Bone marrow (tissue), 2 donors: Measurements from ENCODE around the gene CBR1.
"Not testable (repeated sequence)": the region's sequence is repeated elsewhere in the genome, so short reads cannot be mapped to it uniquely, and the experiment has no call there.

Source experiments
- DNase-seq, 2 donors: peaks; one replicate each; lab custom pipeline; 2025; lab: John Stamatoyannopoulos, UW

CBR1 gene

GRCh38 chr21:36048357-36048756 lies 21.5 kb upstream of the CBR1 start:
- no peak for DNase-seq

GRCh38 chr21:36052860-36053714 lies 16.7 kb upstream of the CBR1 start:
- no peak for DNase-seq

GRCh38 chr21:36053715-36054062 lies 16.1 kb upstream of the CBR1 start:
- no peak for DNase-seq

GRCh38 chr21:36055551-36055950 lies 14.3 kb upstream of the CBR1 start:
- DNase-seq = no peak

- DNase-seq = no peak
Observed at GRCh38 chr21:36059823-36060158, 10.0 kb upstream of the CBR1 start.

- peak; percentile 87 to 90 for DNase-seq
Observed at GRCh38 chr21:36060159-36060921, 9.5 kb upstream of the CBR1 start, which contains the start of gene SETD4. TSS of gene SETD4 (minus strand) at chr21:36060526. CDS start at chr21:36058888, 1,638 bp downstream.

- DNase-seq = no peak
Observed at GRCh38 chr21:36061445-36061844, 8.4 kb upstream of the CBR1 start.

GRCh38 chr21:36063375-36064084 lies 6.3 kb upstream of the CBR1 start:
- no peak for DNase-seq

GRCh38 chr21:36064085-36064460 lies 5.8 kb upstream of the CBR1 start:
- no peak for DNase-seq

GRCh38 chr21:36065497-36066036 lies 4.3 kb upstream of the CBR1 start:
- peak in 1 of 2 donors; percentile 73 for DNase-seq

- DNase-seq = no peak
Observed at GRCh38 chr21:36068748-36069398, 951 bp upstream of the CBR1 start.

- no peak for DNase-seq
Observed at GRCh38 chr21:36070999-36071398, 1.2 kb downstream of the CBR1 start.

GRCh38 chr21:36072453-36073162 lies 2.8 kb downstream of the CBR1 start:
- DNase-seq = no peak

GRCh38 chr21:36073181-36073580 lies 3.4 kb downstream of the CBR1 start:
- no peak for DNase-seq

GRCh38 chr21:36073911-36074310 lies 4.1 kb downstream of the CBR1 start:
- not testable (repeated sequence) for DNase-seq

GRCh38 chr21:36075171-36075570 lies 5.3 kb downstream of the CBR1 start:
- DNase-seq = no peak

GRCh38 chr21:36075953-36076352 lies 6.1 kb downstream of the CBR1 start:
- DNase-seq = no peak

- DNase-seq = peak in 1 of 2 donors; percentile 18
Observed at GRCh38 chr21:36076878-36077655, 7.2 kb downstream of the CBR1 start.

GRCh38 chr21:36077758-36078157 lies 7.9 kb downstream of the CBR1 start:
- no peak for DNase-seq

- DNase-seq = peak in 1 of 2 donors; percentile 93
Observed at GRCh38 chr21:36079010-36079649, 9.3 kb downstream of the CBR1 start.
